AG09309 (cell line): ENCODE measurements around the gene ELMO3.

ENCODE experiments used
- DNase-seq: peaks from one replicate; pipeline ENCODE4 v3.0.0-alpha.2; 2010; ENCODE audit warnings: low read depth
- H3K4me3 ChIP-seq: 2 replicates; pipeline ENCODE4 v1.5.1; 2011; ENCODE audit warnings: mild to moderate bottlenecking, low read depth, low read length, moderate library complexity; ENCODE audit not compliant: control insufficient read depth
- CTCF ChIP-seq: IDR thresholded peaks from 2 replicates; pipeline ENCODE4 v1.5.1; 2011; ENCODE audit warnings: mild to moderate bottlenecking, low read depth, low read length, inconsistent platforms; ENCODE audit not compliant: insufficient read depth, control insufficient read depth; ENCODE audit errors: missing control alignments

The ELMO3 gene

GRCh38 chr16:67252609-67253497, 53.9 kb downstream of the ELMO3 start:
- DNase-seq: no peak
- H3K4me3 ChIP-seq: no peak overlapping the region
- TF ChIP-seq CTCF: no peak
